ENCODE measurements around the gene PODXL.

DNA sequence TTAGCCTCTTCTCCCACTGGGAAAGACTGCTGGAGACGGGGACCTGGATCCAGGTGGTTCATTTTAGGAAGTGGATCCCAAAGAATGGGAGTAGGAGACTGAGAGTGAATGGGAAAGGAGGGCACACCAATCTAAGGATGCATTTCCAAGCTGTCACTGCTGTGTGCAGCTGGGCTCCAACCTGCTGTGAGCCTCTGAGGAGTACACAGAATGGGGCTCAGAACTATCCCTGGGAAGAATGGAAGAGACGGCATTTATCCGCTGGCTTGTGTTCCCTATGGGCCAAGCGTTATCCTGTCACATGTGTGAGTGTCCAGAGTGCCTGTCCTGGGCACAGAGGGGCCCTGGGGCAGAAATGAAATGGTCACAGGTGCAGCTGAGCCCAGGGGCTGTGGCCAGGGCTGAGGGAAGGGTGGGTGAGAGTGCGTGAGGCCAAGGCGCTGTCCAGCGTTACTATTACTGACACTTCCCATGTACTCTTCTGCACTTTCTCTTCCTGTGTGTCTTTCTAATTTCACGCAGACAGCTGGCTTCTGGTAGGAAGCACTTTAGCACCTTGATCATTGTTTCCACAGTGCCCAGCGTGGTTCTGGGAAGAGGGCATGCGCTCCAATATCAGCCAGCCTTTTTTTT, 35.4 kb upstream of the PODXL start:
- TF ChIP-seq EZH2 (optimal IDR thresholded peaks at IDR 0.05; ENCODE audit: low read depth, low read length) (no peak), EZH2phosphoT487 (IDR thresholded peaks at IDR 0.05; ENCODE audit: low read length) (no peak)
- TF ChIP-seq, protein P1, sequence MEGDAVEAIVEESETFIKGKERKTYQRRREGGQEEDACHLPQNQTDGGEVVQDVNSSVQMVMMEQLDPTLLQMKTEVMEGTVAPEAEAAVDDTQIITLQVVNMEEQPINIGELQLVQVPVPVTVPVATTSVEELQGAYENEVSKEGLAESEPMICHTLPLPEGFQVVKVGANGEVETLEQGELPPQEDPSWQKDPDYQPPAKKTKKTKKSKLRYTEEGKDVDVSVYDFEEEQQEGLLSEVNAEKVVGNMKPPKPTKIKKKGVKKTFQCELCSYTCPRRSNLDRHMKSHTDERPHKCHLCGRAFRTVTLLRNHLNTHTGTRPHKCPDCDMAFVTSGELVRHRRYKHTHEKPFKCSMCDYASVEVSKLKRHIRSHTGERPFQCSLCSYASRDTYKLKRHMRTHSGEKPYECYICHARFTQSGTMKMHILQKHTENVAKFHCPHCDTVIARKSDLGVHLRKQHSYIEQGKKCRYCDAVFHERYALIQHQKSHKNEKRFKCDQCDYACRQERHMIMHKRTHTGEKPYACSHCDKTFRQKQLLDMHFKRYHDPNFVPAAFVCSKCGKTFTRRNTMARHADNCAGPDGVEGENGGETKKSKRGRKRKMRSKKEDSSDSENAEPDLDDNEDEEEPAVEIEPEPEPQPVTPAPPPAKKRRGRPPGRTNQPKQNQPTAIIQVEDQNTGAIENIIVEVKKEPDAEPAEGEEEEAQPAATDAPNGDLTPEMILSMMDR (IDR thresholded peaks at IDR 0.05; ENCODE audit: low read length): no peak

Measured in MM.1S (cell line).